Activated CD8-positive, alpha-beta memory T cell treated with anti-CD3 and anti-CD28 coated beads for 36 hours (primary cell): Measurements from ENCODE around the gene RANGAP1. TPM values are rescaled to one million over a fixed set of nuclear protein-coding genes. Genes with fewer than 3 reads are reported as not detected.

Experiments
- total RNA-seq, 2 experiments: library from RNA; stranded (reverse); gene quantifications; one replicate each; pipeline ENCODE4 v1.2.3, GENCODE V29; 2021

RANGAP1 gene
- total RNA-seq, 2 experiments from 2014 or later: 176 to 178 TPM

Other genes with a start within 250 kb of the RANGAP1 start
- gene EP300, start 193.6 kb downstream of the RANGAP1 start, total RNA-seq: 10 to 100 TPM; 45.5 to 48.3 TPM
- 10 to 100 TPM; 48.4 to 52.6 TPM for gene L3MBTL2, start 80.9 kb downstream of the RANGAP1 start, total RNA-seq
- under 1 TPM in 1 of 2 experiments, not detected in 1; 0.08 TPM for gene CHADL, start 45.3 kb downstream of the RANGAP1 start, total RNA-seq
- gene ZC3H7B, start 15.3 kb upstream of the RANGAP1 start, total RNA-seq: 10 to 100 TPM; 57.8 to 58.2 TPM
- 1 to 10 TPM; 1.9 to 2.4 TPM for gene TEF, start 95.8 kb upstream of the RANGAP1 start, total RNA-seq
- 10 to 100 TPM; 48.9 to 52.8 TPM for gene TOB2, start 160.6 kb upstream of the RANGAP1 start, total RNA-seq
- 100 to 1,000 TPM; 103 to 112 TPM for gene PHF5A, start 182.5 kb upstream of the RANGAP1 start, total RNA-seq
- gene ACO2, start 182.9 kb upstream of the RANGAP1 start, total RNA-seq: 100 to 1,000 TPM; 111 to 112 TPM